GM23248 (cell line): Measurements from ENCODE around the gene VCPKMT.

Experiments used
- EZH2 ChIP-seq: fragments of 200-600 bp; sonication (generic); IDR thresholded peaks from 2 replicates; pipeline ENCODE4 v1.6.1; 2018; ENCODE audit warnings: antibody characterized with exemption, mild to moderate bottlenecking; ENCODE audit not compliant: insufficient read depth, poor library complexity, severe bottlenecking
- EZH2phosphoT487 ChIP-seq: fragments of 200-600 bp; sonication (generic); IDR thresholded peaks from 2 replicates; pipeline ENCODE4 v1.6.1; 2018; ENCODE audit warnings: antibody characterized with exemption, moderate library complexity, mild to moderate bottlenecking, low read depth; ENCODE audit not compliant: insufficient read depth

- TF ChIP-seq EZH2 (no peak), EZH2phosphoT487 (no peak)
These were observed 594 bp upstream of the VCPKMT start for GRCh38 chr14:50116966-50117365.
